H1 (cell line): ENCODE results near the gene TNFSF11. TPM values are rescaled to one million over a fixed set of nuclear protein-coding genes. Genes with fewer than 3 reads are reported as not detected.
A peak's percentile ranks its signal among the peaks of the same experiment; 100 is the strongest.

Source experiments
- CTCF ChIA-PET: fragments of 300-600 bp; sonication (Branson Sonifier 250); formaldehyde crosslinking; loops from one replicate; lab custom pipeline; 2021; ENCODE audit not compliant: partially characterized antibody; lab: Charles Lee
- POLR2A ChIA-PET: fragments of 300-600 bp; sonication (Branson Sonifier 250); formaldehyde crosslinking; loops from one replicate; lab custom pipeline; 2021; ENCODE audit warnings: inconsistent platforms; ENCODE audit not compliant: partially characterized antibody; lab: Charles Lee
- DNase-seq, 2 experiments: peaks; one replicate each; pipeline versions ENCODE4 v3.0.0 to v3.0.0-alpha.2; 2010 to 2022; ENCODE audit warnings: low spot score in 2 of 2, low read depth in 1 of 2, mixed read lengths in 1 of 2
- FAIRE-seq: peaks from 2 replicates; lab custom pipeline; 2011; peaks lifted over from hg19 to GRCh38; lab: Jason Lieb, UNC
- H2AFZ ChIP-seq: 2 replicates; pipeline ENCODE4 v1.8.1; 2012; ENCODE audit warnings: low read length, inconsistent platforms
- H2AK5ac ChIP-seq: 2 replicates; pipeline ENCODE4 v1.6.1; 2013; ENCODE audit warnings: low read depth, low read length
- H2BK120ac ChIP-seq: replicated peaks from 2 replicates; pipeline ENCODE3; 2013; ENCODE audit warnings: low read depth, low read length, inconsistent platforms
- H2BK12ac ChIP-seq: 2 replicates; pipeline ENCODE4 v1.6.1; 2013; ENCODE audit warnings: low read depth, low read length
- H2BK15ac ChIP-seq: 2 replicates; pipeline ENCODE4 v1.6.1; 2013; ENCODE audit warnings: low read length
- H2BK20ac ChIP-seq: 2 replicates; pipeline ENCODE4 v1.6.1; 2013; ENCODE audit warnings: low read length
- H2BK5ac ChIP-seq: 2 replicates; pipeline ENCODE4 v1.6.1; 2013; ENCODE audit warnings: low read depth, low read length
- H3K14ac ChIP-seq: 2 replicates; pipeline ENCODE4 v1.6.1; 2013; ENCODE audit warnings: inconsistent platforms; ENCODE audit not compliant: insufficient read length
- H3K18ac ChIP-seq: 2 replicates; pipeline ENCODE4 v1.6.1; 2013; ENCODE audit warnings: low read length; ENCODE audit errors: extremely low read depth
- H3K23ac ChIP-seq: 2 replicates; pipeline ENCODE4 v1.6.1; 2013; ENCODE audit warnings: inconsistent platforms; ENCODE audit not compliant: insufficient read length
- H3K23me2 ChIP-seq: 2 replicates; pipeline ENCODE4 v1.6.1; 2013; ENCODE audit warnings: low read depth, low read length
- H3K27ac ChIP-seq: 2 replicates; pipeline ENCODE4 v1.6.1; 2011; ENCODE audit warnings: low read depth, low read length, inconsistent platforms
- H3K27me3 ChIP-seq, 4 experiments: replicated peaks in 1 of 4; 1 replicate in 1 of 4; 2 replicates in 3 of 4; pipeline versions ENCODE4 v1.6.1 to v1.8.1; 2011 to 2013; ENCODE audit warnings: low read length in 3 of 4, mild to moderate bottlenecking in 3 of 4, inconsistent platforms in 2 of 4, mixed read lengths in 2 of 4, moderate library complexity in 1 of 4; ENCODE audit not compliant: control insufficient read depth in 3 of 4, insufficient read depth in 3 of 4; ENCODE audit errors: extremely low read depth in 1 of 4
- H3K36me3 ChIP-seq, 4 experiments: 2 replicates each; pipeline versions ENCODE4 v1.6.1 to v1.8.1; 2011 to 2013; ENCODE audit warnings: mild to moderate bottlenecking in 4 of 4, low read length in 3 of 4, moderate library complexity in 2 of 4, control low read depth in 1 of 4, inconsistent platforms in 1 of 4; ENCODE audit not compliant: insufficient read depth in 4 of 4, control insufficient read depth in 2 of 4
- H3K4ac ChIP-seq: replicated peaks from 2 replicates; pipeline ENCODE3; 2013; ENCODE audit warnings: low read length, low read depth, mixed read lengths, inconsistent platforms; ENCODE audit not compliant: insufficient read length
- H3K4me1 ChIP-seq, 4 experiments: replicated peaks in 1 of 4; 1 replicate in 1 of 4; 2 replicates in 3 of 4; pipeline versions ENCODE4 v1.6.1 to v1.8.1; 2011 to 2013; ENCODE audit warnings: low read length in 3 of 4, inconsistent platforms in 2 of 4, mixed read lengths in 1 of 4; ENCODE audit not compliant: insufficient read depth in 4 of 4, control insufficient read depth in 3 of 4
- H3K4me2 ChIP-seq, 2 experiments: 2 replicates each; pipeline versions ENCODE4 v1.6.1 to v1.8.1; 2011 to 2013; ENCODE audit warnings: low read depth in 2 of 2, low read length in 2 of 2, control low read depth in 1 of 2, inconsistent platforms in 1 of 2, mild to moderate bottlenecking in 1 of 2; ENCODE audit not compliant: insufficient read depth in 1 of 2
- H3K4me3 ChIP-seq, 4 experiments: fragments of 200-600, 300-600 bp in 1 of 4; sonication (generic), shearing (Covaris generic), sonication (Bioruptor Twin) in 1 of 4; 2 replicates each; pipeline versions ENCODE4 v1.5.1 to v1.8.1; 2011 to 2016; ENCODE audit warnings: low read length in 4 of 4, low read depth in 3 of 4, control low read depth in 2 of 4, inconsistent platforms in 2 of 4, mild to moderate bottlenecking in 2 of 4, mixed read lengths in 1 of 4, moderate library complexity in 1 of 4; ENCODE audit not compliant: insufficient read depth in 2 of 4; ENCODE audit errors: extremely low read depth in 1 of 4
- H3K56ac ChIP-seq: replicated peaks from 2 replicates; pipeline ENCODE3; 2013; ENCODE audit warnings: low read depth, mild to moderate bottlenecking, mixed read lengths, low read length, inconsistent platforms; ENCODE audit not compliant: insufficient read length
- H3K79me1 ChIP-seq: 2 replicates; pipeline ENCODE4 v1.6.1; 2013; ENCODE audit warnings: low read depth, low read length, control low read depth
- H3K79me2 ChIP-seq, 2 experiments: 2 replicates each; pipeline versions ENCODE4 v1.6.1 to v1.8.1; 2012 to 2013; ENCODE audit warnings: low read length in 2 of 2, mild to moderate bottlenecking in 2 of 2, inconsistent platforms in 1 of 2; ENCODE audit not compliant: insufficient read depth in 2 of 2, control insufficient read depth in 1 of 2
- H3K9ac ChIP-seq, 4 experiments: replicated peaks in 1 of 4; 1 replicate in 1 of 4; 2 replicates in 3 of 4; pipeline versions ENCODE4 v1.6.1 to v1.8.1; 2011 to 2013; ENCODE audit warnings: low read depth in 3 of 4, low read length in 3 of 4, control low read depth in 2 of 4, mild to moderate bottlenecking in 2 of 4, moderate library complexity in 2 of 4, inconsistent platforms in 1 of 4; ENCODE audit errors: extremely low read depth in 1 of 4
- H3K9me3 ChIP-seq, 2 experiments: 2 replicates each; pipeline versions ENCODE4 v1.6.1 to v1.8.1; 2012 to 2013; ENCODE audit warnings: mild to moderate bottlenecking in 2 of 2, moderate library complexity in 2 of 2, control low read depth in 1 of 2, inconsistent platforms in 1 of 2, low read depth in 1 of 2, low read length in 1 of 2, mixed read lengths in 1 of 2; ENCODE audit not compliant: insufficient read depth in 2 of 2
- H4K20me1 ChIP-seq, 2 experiments: replicated peaks in 1 of 2; 2 replicates each; pipeline versions ENCODE3 to v1.8.1; 2011 to 2013; ENCODE audit warnings: inconsistent platforms in 2 of 2, low read length in 2 of 2, mild to moderate bottlenecking in 1 of 2; ENCODE audit not compliant: insufficient read depth in 2 of 2, control insufficient read depth in 1 of 2
- H4K5ac ChIP-seq: 2 replicates; pipeline ENCODE4 v1.6.1; 2013; ENCODE audit warnings: low read length, low read depth, mixed read lengths, inconsistent platforms; ENCODE audit not compliant: insufficient read length
- H4K8ac ChIP-seq: 2 replicates; pipeline ENCODE4 v1.8.0; 2013; ENCODE audit warnings: mild to moderate bottlenecking, moderate library complexity, low read length, inconsistent platforms; ENCODE audit not compliant: insufficient read depth; ENCODE audit errors: extremely low read depth
- H4K91ac ChIP-seq: replicated peaks from 2 replicates; pipeline ENCODE3; 2013; ENCODE audit warnings: low read length, mixed read lengths, inconsistent platforms; ENCODE audit not compliant: insufficient read length
- ATF3 ChIP-seq: IDR thresholded peaks from 2 replicates; pipeline ENCODE4 v1.6.1; 2011; ENCODE audit warnings: low read depth, mild to moderate bottlenecking, low read length; ENCODE audit not compliant: insufficient read depth
- CBX5 ChIP-seq: fragments of 300-800, 300-1000 bp; sonication (generic); IDR thresholded peaks from 2 replicates; pipeline ENCODE4 v1.7.1; 2016; ENCODE audit warnings: antibody characterized with exemption, low read length, low read depth
- CTBP2 ChIP-seq: IDR thresholded peaks from 2 replicates; pipeline ENCODE4 v1.7.0; 2011; ENCODE audit warnings: borderline replicate concordance, mild to moderate bottlenecking, moderate library complexity, mixed read lengths, low read length; ENCODE audit not compliant: insufficient read depth, insufficient read length
- FOSL1 ChIP-seq: IDR thresholded peaks from 2 replicates; pipeline ENCODE4 v1.6.1; 2011; ENCODE audit warnings: mild to moderate bottlenecking, low read depth, low read length, moderate library complexity; ENCODE audit not compliant: insufficient read depth
- HDAC6 ChIP-seq: IDR thresholded peaks from one replicate; pipeline ENCODE4 v1.7.1; 2012; ENCODE audit warnings: low read depth, mild to moderate bottlenecking, inconsistent platforms, low read length, moderate library complexity
- NANOG ChIP-seq: IDR thresholded peaks from 2 replicates; pipeline ENCODE4 v1.6.1; 2011; ENCODE audit warnings: low read length, low read depth, mild to moderate bottlenecking, inconsistent platforms; ENCODE audit not compliant: insufficient read depth, poor library complexity, severe bottlenecking
- PHF8 ChIP-seq: fragments of 200-600 bp; sonication (generic); conservative IDR thresholded peaks from 2 replicates; pipeline ENCODE4 v1.7.1; 2012; ENCODE audit warnings: low read depth, mild to moderate bottlenecking, inconsistent platforms, low read length, moderate library complexity
- RXRA ChIP-seq: IDR thresholded peaks from 2 replicates; pipeline ENCODE4 v1.6.1; 2011; ENCODE audit warnings: low read depth, mild to moderate bottlenecking, low read length, moderate library complexity; ENCODE audit not compliant: insufficient read depth
- SAP30 ChIP-seq: fragments of 300-600 bp; sonication (generic); IDR thresholded peaks from 2 replicates; pipeline ENCODE4 v1.7.1; 2012; ENCODE audit warnings: low read length, moderate library complexity, mild to moderate bottlenecking, inconsistent platforms; ENCODE audit not compliant: insufficient read depth, insufficient replicate concordance
- TBP ChIP-seq: IDR thresholded peaks from 2 replicates; pipeline ENCODE4 v1.6.1; 2011; ENCODE audit warnings: low read depth, low read length, improper control_type of control experiment
- USF2 ChIP-seq: IDR thresholded peaks from 2 replicates; pipeline ENCODE4 v1.6.1; 2011; ENCODE audit warnings: low read length, improper control_type of control experiment
- WGBS, 2 experiments: shearing (Covaris generic) in 1 of 2; methylation state at CpG; one replicate each; pipeline versions ENCODE4 v1.1.6 to v1.1.7; 2013 to 2015; ENCODE audit warnings: low lambda C conversion rate in 2 of 2, mixed read lengths in 2 of 2, inconsistent platforms in 1 of 2, low coverage in 1 of 2, missing lambda C conversion rate in 1 of 2; ENCODE audit not compliant: insufficient replicate concordance in 2 of 2, insufficient coverage in 1 of 2, insufficient read length in 1 of 2; ENCODE audit errors: extremely low coverage in 1 of 2, missing lambda C conversion rate in 1 of 2; 5-methylcytosine and 5-hydroxymethylcytosine counted together
- polyA plus RNA-seq, 7 experiments: library from polyadenylated mRNA; depleted of rRNA in 3 of 7; stranded (reverse) in 5 of 7; unstranded in 2 of 7; fragments of >200 nt in 5 of 7; fragments of 200-250 nt in 2 of 7; gene quantifications; 1 replicate in 5 of 7; 2 replicates in 1 of 7; 4 replicates in 1 of 7; pipeline versions ENCODE4 v1.2.1 to v1.2.3, GENCODE V29; 2011 to 2013; ENCODE audit warnings: missing spikeins in 2 of 7, mixed read lengths in 2 of 7
- total RNA-seq: library from RNA; stranded (reverse); fragmentation: NEBNext Ultra II Directional; extraction: Animal tissue kit (Norgen Biotek cat#: 25700); gene quantifications from 2 replicates; pipeline ENCODE4 v1.2.1, GENCODE V29; 2021

Gene TNFSF11
- total and polyA plus RNA-seq, 2 of the 8 experiments (the other 6 are each of a cell fraction or from before 2014, with no cell fraction given) = 9.3 to 12.0 TPM

- no peak overlapping the region for H3K27ac ChIP-seq
- ChIA-PET POLR2A (interaction anchor here (0.7 to 1.6 kb wide), 2 partner anchors 10 to 267 kb away, joined by 3 read pairs; no protein-coding TSS in a partner anchor), CTCF (interaction anchor here (0.7 to 0.9 kb wide), 2 partner anchors 10 to 247 kb away, joined by 3 to 5 read pairs; no protein-coding TSS in a partner anchor)
- H3K18ac ChIP-seq = no peak overlapping the region
- no peaks in the 10 kb centered on the region for H3K79me1 ChIP-seq
- H3K36me3 ChIP-seq = peaks cover 0 to 13% (median 2%) of the 10 kb centered on the region in 4 experiments; a peak in 3 of 8 replicates
- H3K79me2 ChIP-seq = peaks cover 0 to 46% of the 10 kb centered on the region in 2 experiments; a peak in 2 of 4 replicates
- no peak overlapping the region for H3K4me3 ChIP-seq
- H2BK5ac ChIP-seq = no peak overlapping the region
- no peak overlapping the region for H3K56ac ChIP-seq
- 86% methylated on average over 4 of the region's 4 CpGs; no CpG with 5 or more reads in 1 of the 2 experiments for WGBS, 2 experiments
- no peak overlapping the region for H2BK120ac ChIP-seq
- no peak overlapping the region for H2BK12ac ChIP-seq
- no peaks in the 10 kb centered on the region for H3K23me2 ChIP-seq
- H4K91ac ChIP-seq = no peak overlapping the region
- H3K23ac ChIP-seq = no peak overlapping the region
- H3K27me3 ChIP-seq = no peaks in the 10 kb centered on the region
- no peaks in the 10 kb centered on the region for H3K9me3 ChIP-seq
- H3K4me2 ChIP-seq = no peak overlapping the region
- H4K20me1 ChIP-seq = no peaks in the 10 kb centered on the region
- no peak overlapping the region for H3K14ac ChIP-seq
- H4K5ac ChIP-seq = no peak overlapping the region
- H2AK5ac ChIP-seq = no peak overlapping the region
- DNase-seq (no peak), FAIRE-seq (no peak)
- no peak overlapping the region for H3K4ac ChIP-seq
- no peak overlapping the region for H2BK20ac ChIP-seq
- H3K4me1 ChIP-seq = peaks cover 0 to 5% (median 4%) of the 10 kb centered on the region in 4 experiments; a peak in 3 of 7 replicates
- H2BK15ac ChIP-seq = no peak overlapping the region
- H2AFZ ChIP-seq = no peak overlapping the region
- peak overlapping the region in 1 of 4 experiments; percentile 8; a peak in 1 of 7 replicates for H3K9ac ChIP-seq
- H4K8ac ChIP-seq = no peak overlapping the region
- no peak for TF ChIP-seq RXRA
- TF ChIP-seq FOSL1 = no peak
- TF ChIP-seq CBX5 = no peak
- TF ChIP-seq HDAC6 = no peak
- no peak for TF ChIP-seq SAP30
- TF ChIP-seq TBP = no peak
- no peak for TF ChIP-seq USF2
- TF ChIP-seq CTBP2 = no peak
- TF ChIP-seq NANOG = no peak
- no peak for TF ChIP-seq ATF3
- TF ChIP-seq PHF8 = no peak
Observed at GRCh38 chr13:42581427-42581826, 7.5 kb downstream of the TNFSF11 start.
